Panc1 (cell line): Measurements from ENCODE around the gene GRIN2C.

Experiments used
- POLR2AphosphoS5 ChIP-seq: IDR thresholded peaks from 2 replicates; pipeline ENCODE4 v1.6.1; 2012; ENCODE audit warnings: mild to moderate bottlenecking, low read depth, low read length, moderate library complexity
- SIN3A ChIP-seq: IDR thresholded peaks from 2 replicates; pipeline ENCODE4 v1.6.1; 2012; ENCODE audit warnings: low read depth, mild to moderate bottlenecking, low read length, moderate library complexity, borderline replicate concordance; ENCODE audit not compliant: insufficient read depth
- TF ChIP-seq, protein P1 (sequence below): fragments of 450-650 bp; IDR thresholded peaks from 2 replicates; pipeline ENCODE4 v1.5.1; 2017; ENCODE audit warnings: mild to moderate bottlenecking

DNA sequence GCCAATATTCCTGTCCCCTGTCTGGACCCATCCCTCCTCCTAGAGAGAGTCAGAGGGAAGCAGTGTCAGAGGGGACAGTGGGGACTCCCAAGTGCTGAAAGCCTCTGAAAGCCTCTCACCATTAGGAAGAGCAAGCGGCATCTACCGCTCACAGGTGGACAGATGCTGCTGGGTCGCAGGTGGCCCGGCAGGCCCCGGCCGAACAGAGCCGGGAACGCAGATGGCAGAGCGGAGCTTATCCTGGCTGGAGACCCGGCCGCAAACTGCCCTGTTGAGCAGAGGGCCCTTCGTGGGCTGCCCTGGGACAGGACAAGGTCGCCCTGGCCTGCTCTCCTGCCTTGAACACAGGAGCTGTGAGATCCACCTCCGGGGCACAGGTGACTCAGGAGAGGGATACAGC, 60.6 kb downstream of the GRIN2C start:
- TF ChIP-seq, protein P1, sequence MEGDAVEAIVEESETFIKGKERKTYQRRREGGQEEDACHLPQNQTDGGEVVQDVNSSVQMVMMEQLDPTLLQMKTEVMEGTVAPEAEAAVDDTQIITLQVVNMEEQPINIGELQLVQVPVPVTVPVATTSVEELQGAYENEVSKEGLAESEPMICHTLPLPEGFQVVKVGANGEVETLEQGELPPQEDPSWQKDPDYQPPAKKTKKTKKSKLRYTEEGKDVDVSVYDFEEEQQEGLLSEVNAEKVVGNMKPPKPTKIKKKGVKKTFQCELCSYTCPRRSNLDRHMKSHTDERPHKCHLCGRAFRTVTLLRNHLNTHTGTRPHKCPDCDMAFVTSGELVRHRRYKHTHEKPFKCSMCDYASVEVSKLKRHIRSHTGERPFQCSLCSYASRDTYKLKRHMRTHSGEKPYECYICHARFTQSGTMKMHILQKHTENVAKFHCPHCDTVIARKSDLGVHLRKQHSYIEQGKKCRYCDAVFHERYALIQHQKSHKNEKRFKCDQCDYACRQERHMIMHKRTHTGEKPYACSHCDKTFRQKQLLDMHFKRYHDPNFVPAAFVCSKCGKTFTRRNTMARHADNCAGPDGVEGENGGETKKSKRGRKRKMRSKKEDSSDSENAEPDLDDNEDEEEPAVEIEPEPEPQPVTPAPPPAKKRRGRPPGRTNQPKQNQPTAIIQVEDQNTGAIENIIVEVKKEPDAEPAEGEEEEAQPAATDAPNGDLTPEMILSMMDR = no peak
- TF ChIP-seq POLR2AphosphoS5 (no peak), SIN3A (no peak)
